HUES6 (cell line): ENCODE results near the gene HCCS.

Experiments used
- H3K27ac ChIP-seq: 2 replicates; pipeline ENCODE4 v1.7.0; 2013; ENCODE audit warnings: low read depth, mild to moderate bottlenecking, low read length, inconsistent platforms
- H3K27me3 ChIP-seq: 2 replicates; pipeline ENCODE4 v1.6.1; 2013; ENCODE audit warnings: low read length; ENCODE audit not compliant: control insufficient read depth, insufficient read depth
- H3K36me3 ChIP-seq: 2 replicates; pipeline ENCODE4 v1.6.1; 2013; ENCODE audit warnings: low read length; ENCODE audit not compliant: control insufficient read depth, insufficient read depth
- H3K4me1 ChIP-seq: 2 replicates; pipeline ENCODE4 v1.6.1; 2013; ENCODE audit warnings: low read length; ENCODE audit not compliant: control insufficient read depth, insufficient read depth
- H3K4me3 ChIP-seq: 2 replicates; pipeline ENCODE4 v1.5.1; 2013; ENCODE audit warnings: low read depth, low read length
- H3K9ac ChIP-seq: one replicate; pipeline ENCODE4 v1.6.1; 2013; ENCODE audit warnings: mild to moderate bottlenecking, low read length
- H3K9me3 ChIP-seq: 2 replicates; pipeline ENCODE4 v1.6.1; 2013; ENCODE audit warnings: low read depth, low read length; ENCODE audit not compliant: control insufficient read depth, insufficient read depth

The HCCS gene

DNA sequence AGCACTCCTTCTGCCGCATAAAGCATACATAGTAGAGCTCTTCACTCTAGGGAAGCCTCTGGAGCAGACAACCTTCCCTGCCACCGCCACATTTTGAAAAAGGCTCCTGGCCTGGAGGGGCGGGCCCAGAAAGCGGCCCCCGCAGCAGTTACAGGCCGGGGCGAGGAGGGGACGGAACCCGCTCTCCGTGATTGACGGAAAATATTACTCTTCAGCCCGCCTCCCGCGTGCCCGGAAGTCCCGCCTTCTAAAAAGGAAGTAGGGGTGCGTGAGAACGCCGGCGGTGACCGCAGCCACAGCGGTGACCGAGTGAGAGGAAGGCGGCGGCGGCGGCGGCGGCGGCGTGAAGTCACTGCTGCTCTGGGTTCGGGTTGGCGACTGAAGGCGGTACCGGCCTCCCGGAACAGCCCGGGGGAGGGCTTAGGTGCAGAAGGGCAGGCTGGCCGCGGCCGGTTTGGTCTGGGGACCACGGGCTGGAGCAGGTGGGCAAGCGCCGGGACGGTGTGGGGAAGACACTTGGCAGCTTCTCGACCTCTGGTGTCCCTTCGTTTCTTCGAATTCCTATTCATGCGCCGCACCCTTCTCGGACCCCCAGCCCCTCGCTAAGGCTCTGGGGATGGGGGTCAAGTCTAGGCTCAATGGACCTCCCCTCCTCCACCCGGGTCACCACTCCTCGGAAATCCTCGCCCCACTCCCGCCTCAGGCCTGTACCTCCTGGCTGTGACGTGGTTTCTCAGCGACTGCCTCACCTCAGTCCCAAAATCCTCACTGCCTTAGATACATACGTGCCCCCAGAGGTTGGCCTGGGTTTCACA lies at the start of gene HCCS:
TSS of gene HCCS (plus strand) at position 296 of the 815 bp plus-strand sequence. CDS start 729 bp downstream, outside the sequence.
- H3K9ac ChIP-seq: peak within 1 kb of the TSS; percentile 93
- peaks cover 5% of the 10 kb centered on the region; the same call in 1 of the 2 replicates for H3K4me1 ChIP-seq
- peaks cover 33% of the 10 kb centered on the region for H3K36me3 ChIP-seq
- peak within 1 kb of the TSS; percentile 93 for H3K4me3 ChIP-seq
- H3K27ac ChIP-seq: peak within 1 kb of the TSS; percentile 85
- no peaks in the 10 kb centered on the region; the same call in 1 of the 2 replicates for H3K27me3 ChIP-seq
- peaks cover 5% of the 10 kb centered on the region; the same call in 1 of the 2 replicates for H3K9me3 ChIP-seq

DNA sequence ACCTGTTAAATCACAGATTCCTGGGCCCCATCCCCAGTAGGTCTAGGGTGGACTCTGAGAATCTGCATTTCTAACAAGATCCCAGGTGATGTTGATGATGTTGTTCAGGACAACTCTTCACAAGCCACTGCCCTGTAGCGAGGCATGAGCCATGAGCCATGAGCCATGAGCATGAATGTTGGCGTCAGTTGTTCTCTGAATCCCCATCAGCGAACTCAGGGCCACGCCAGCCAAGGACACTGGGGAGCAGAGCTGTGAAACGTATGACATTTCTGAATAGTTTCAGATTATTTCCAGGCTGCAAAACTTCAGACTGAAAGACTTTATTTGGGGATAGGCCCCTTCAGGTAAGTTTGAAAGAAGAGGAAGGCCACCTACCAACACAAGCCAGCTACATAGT lies 46.9 kb upstream of the HCCS start:
- Histone ChIP-seq H3K4me3 (no peak overlapping the region), H3K9ac (no peak overlapping the region), H3K4me1 (peaks cover 6% of the 10 kb centered on the region; the same call in 1 of the 2 replicates), H3K9me3 (no peaks in the 10 kb centered on the region), H3K27me3 (no peaks in the 10 kb centered on the region; the same call in 1 of the 2 replicates), H3K36me3 (no peaks in the 10 kb centered on the region), H3K27ac (no peak overlapping the region)

- Histone ChIP-seq H3K27ac (no peak overlapping the region), H3K9ac (no peak overlapping the region), H3K9me3 (no peaks in the 10 kb centered on the region), H3K4me1 (peaks cover 6% of the 10 kb centered on the region; the same call in 1 of the 2 replicates), H3K27me3 (no peaks in the 10 kb centered on the region; the same call in 1 of the 2 replicates), H3K36me3 (no peaks in the 10 kb centered on the region), H3K4me3 (no peak overlapping the region)
Observed at GRCh38 chrX:11064851-11065600, 46.1 kb upstream of the HCCS start.

GRCh38 chrX:11066812-11067211 lies 44.3 kb upstream of the HCCS start:
- H3K9me3 ChIP-seq: no peaks in the 10 kb centered on the region
- peaks cover 6% of the 10 kb centered on the region; the same call in 1 of the 2 replicates for H3K4me1 ChIP-seq

DNA sequence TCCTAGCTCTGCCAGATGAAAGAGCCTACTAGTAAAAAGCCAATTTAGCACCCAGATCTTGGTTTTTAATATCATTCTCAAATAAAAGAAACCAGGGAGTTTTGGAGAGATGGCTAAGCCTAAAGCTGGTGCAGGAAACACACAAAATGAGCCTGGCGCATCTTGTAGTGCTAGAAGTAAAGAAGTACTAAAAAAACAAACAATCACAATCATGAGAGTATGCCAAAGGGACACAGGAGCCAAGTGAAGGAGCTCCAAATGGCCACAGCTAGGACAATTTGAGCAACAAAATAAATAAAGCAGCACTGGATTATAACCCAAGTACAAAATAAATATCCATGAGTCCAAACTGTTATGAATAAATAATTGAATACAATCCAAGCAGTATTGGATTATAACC lies 37.8 kb upstream of the HCCS start:
- H3K4me3 ChIP-seq: no peak overlapping the region
- peaks cover 5% of the 10 kb centered on the region; the same call in 1 of the 2 replicates for H3K4me1 ChIP-seq
- no peaks in the 10 kb centered on the region for H3K9me3 ChIP-seq
- no peak overlapping the region for H3K27ac ChIP-seq
- no peaks in the 10 kb centered on the region; the same call in 1 of the 2 replicates for H3K27me3 ChIP-seq
- no peak overlapping the region for H3K9ac ChIP-seq
- H3K36me3 ChIP-seq: no peaks in the 10 kb centered on the region

More at GRCh38 chrX:11066812-11067211, 44.3 kb upstream of the HCCS start:
- H3K36me3 ChIP-seq: no peaks in the 10 kb centered on the region
- no peak overlapping the region for H3K9ac ChIP-seq
- H3K4me3 ChIP-seq: no peak overlapping the region
- H3K27ac ChIP-seq: no peak overlapping the region
- no peaks in the 10 kb centered on the region; the same call in 1 of the 2 replicates for H3K27me3 ChIP-seq

GRCh38 chrX:11080741-11081305 lies 30.3 kb upstream of the HCCS start:
- no peaks in the 10 kb centered on the region for H3K9me3 ChIP-seq
- H3K27ac ChIP-seq: no peak overlapping the region
- peaks cover 5% of the 10 kb centered on the region; the same call in 1 of the 2 replicates for H3K4me1 ChIP-seq
- no peak overlapping the region for H3K9ac ChIP-seq
- no peak overlapping the region for H3K4me3 ChIP-seq
- no peaks in the 10 kb centered on the region for H3K36me3 ChIP-seq
- H3K27me3 ChIP-seq: no peaks in the 10 kb centered on the region; the same call in 1 of the 2 replicates

- H3K9ac ChIP-seq: no peak overlapping the region
- peaks cover 3% of the 10 kb centered on the region; the same call in 1 of the 2 replicates for H3K4me1 ChIP-seq
- H3K36me3 ChIP-seq: no peaks in the 10 kb centered on the region
- no peak overlapping the region for H3K27ac ChIP-seq
- no peaks in the 10 kb centered on the region for H3K9me3 ChIP-seq
- H3K4me3 ChIP-seq: no peak overlapping the region
- H3K27me3 ChIP-seq: no peaks in the 10 kb centered on the region; the same call in 1 of the 2 replicates
Observed at GRCh38 chrX:11081511-11081910, 29.6 kb upstream of the HCCS start.

GRCh38 chrX:11085305-11085704 lies 25.8 kb upstream of the HCCS start:
- Histone ChIP-seq H3K27me3 (no peaks in the 10 kb centered on the region; the same call in 1 of the 2 replicates), H3K9me3 (peaks cover 3% of the 10 kb centered on the region; the same call in 1 of the 2 replicates), H3K4me1 (no peaks in the 10 kb centered on the region)

DNA sequence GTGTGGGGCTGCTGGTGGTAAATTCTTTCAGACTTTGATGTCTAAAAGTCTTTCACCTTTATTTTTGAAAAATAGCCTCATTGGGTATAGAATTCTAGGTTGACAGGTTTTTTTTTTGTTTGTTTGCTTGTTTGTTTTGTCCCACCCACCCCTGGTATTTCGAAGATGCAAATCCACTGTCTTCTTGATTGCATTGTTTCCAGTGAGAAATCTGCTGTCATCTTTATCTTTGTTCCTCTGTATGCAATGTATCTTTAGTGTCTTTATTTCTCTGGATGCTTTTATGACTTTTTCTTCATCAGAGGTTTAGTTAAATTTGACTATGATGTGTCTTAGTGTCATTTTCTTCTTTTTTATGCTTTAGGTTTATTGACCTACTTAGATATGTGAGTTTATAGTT lies 21.3 kb upstream of the HCCS start:
- H3K4me3 ChIP-seq: no peak overlapping the region

More at GRCh38 chrX:11085305-11085704, 25.8 kb upstream of the HCCS start:
- Histone ChIP-seq H3K27ac (no peak overlapping the region), H3K4me3 (no peak overlapping the region), H3K36me3 (no peaks in the 10 kb centered on the region), H3K9ac (no peak overlapping the region)

DNA sequence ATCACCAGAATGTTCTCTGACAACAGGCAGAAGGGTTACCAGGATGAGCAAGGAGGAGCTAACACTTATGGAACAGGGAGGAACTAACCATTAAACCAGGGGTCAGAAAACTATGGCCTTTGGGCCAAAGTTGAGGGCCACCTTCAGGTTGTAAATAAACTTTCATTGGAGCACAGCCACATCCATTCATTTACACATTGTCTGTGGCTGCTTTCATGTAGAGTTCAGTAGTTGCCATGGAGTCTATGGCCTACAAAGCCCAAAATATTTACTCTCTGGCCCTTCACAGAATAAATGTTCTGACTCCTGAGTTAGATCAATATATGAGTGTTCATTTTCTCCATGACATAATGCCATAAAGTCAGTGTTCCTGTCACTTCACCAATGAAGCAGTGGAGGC lies 13.2 kb upstream of the HCCS start:
- no peaks in the 10 kb centered on the region for H3K9me3 ChIP-seq
- no peaks in the 10 kb centered on the region for H3K36me3 ChIP-seq
- H3K4me1 ChIP-seq: peaks cover 6% of the 10 kb centered on the region
- no peak overlapping the region for H3K4me3 ChIP-seq
- no peak overlapping the region for H3K9ac ChIP-seq
- H3K27ac ChIP-seq: no peak overlapping the region
- H3K27me3 ChIP-seq: no peaks in the 10 kb centered on the region; the same call in 1 of the 2 replicates

More for the DNA sequence above, 21.3 kb upstream of the HCCS start:
- Histone ChIP-seq H3K9ac (no peak overlapping the region), H3K27ac (no peak overlapping the region), H3K9me3 (peaks cover 9% of the 10 kb centered on the region), H3K4me1 (no peaks in the 10 kb centered on the region), H3K36me3 (no peaks in the 10 kb centered on the region), H3K27me3 (no peaks in the 10 kb centered on the region)
